H1 (cell line): Measurements from ENCODE around the gene HNF4A. TPM values are rescaled to one million over a fixed set of nuclear protein-coding genes. Genes with fewer than 3 reads are reported as not detected.
A peak's percentile ranks its signal among the peaks of the same experiment; 100 is the strongest.

Experiments used
- CTCF ChIA-PET: fragments of 300-600 bp; sonication (Branson Sonifier 250); formaldehyde crosslinking; loops from one replicate; lab custom pipeline; 2021; ENCODE audit not compliant: partially characterized antibody; lab: Charles Lee
- POLR2A ChIA-PET: fragments of 300-600 bp; sonication (Branson Sonifier 250); formaldehyde crosslinking; loops from one replicate; lab custom pipeline; 2021; ENCODE audit warnings: inconsistent platforms; ENCODE audit not compliant: partially characterized antibody; lab: Charles Lee
- DNase-seq, 2 experiments: peaks; one replicate each; pipeline versions ENCODE4 v3.0.0 to v3.0.0-alpha.2; 2010 to 2022; ENCODE audit warnings: low spot score in 2 of 2, low read depth in 1 of 2, mixed read lengths in 1 of 2
- FAIRE-seq: peaks from 2 replicates; lab custom pipeline; 2011; peaks lifted over from hg19 to GRCh38; lab: Jason Lieb, UNC
- H2AFZ ChIP-seq: 2 replicates; pipeline ENCODE4 v1.8.1; 2012; ENCODE audit warnings: low read length, inconsistent platforms
- H2AK5ac ChIP-seq: 2 replicates; pipeline ENCODE4 v1.6.1; 2013; ENCODE audit warnings: low read depth, low read length
- H2BK120ac ChIP-seq: replicated peaks from 2 replicates; pipeline ENCODE3; 2013; ENCODE audit warnings: low read depth, low read length, inconsistent platforms
- H2BK12ac ChIP-seq: 2 replicates; pipeline ENCODE4 v1.6.1; 2013; ENCODE audit warnings: low read depth, low read length
- H2BK15ac ChIP-seq: 2 replicates; pipeline ENCODE4 v1.6.1; 2013; ENCODE audit warnings: low read length
- H2BK20ac ChIP-seq: 2 replicates; pipeline ENCODE4 v1.6.1; 2013; ENCODE audit warnings: low read length
- H2BK5ac ChIP-seq: 2 replicates; pipeline ENCODE4 v1.6.1; 2013; ENCODE audit warnings: low read depth, low read length
- H3K14ac ChIP-seq: 2 replicates; pipeline ENCODE4 v1.6.1; 2013; ENCODE audit warnings: inconsistent platforms; ENCODE audit not compliant: insufficient read length
- H3K18ac ChIP-seq: 2 replicates; pipeline ENCODE4 v1.6.1; 2013; ENCODE audit warnings: low read length; ENCODE audit errors: extremely low read depth
- H3K23ac ChIP-seq: 2 replicates; pipeline ENCODE4 v1.6.1; 2013; ENCODE audit warnings: inconsistent platforms; ENCODE audit not compliant: insufficient read length
- H3K23me2 ChIP-seq: 2 replicates; pipeline ENCODE4 v1.6.1; 2013; ENCODE audit warnings: low read depth, low read length
- H3K27ac ChIP-seq: 2 replicates; pipeline ENCODE4 v1.6.1; 2011; ENCODE audit warnings: low read depth, low read length, inconsistent platforms
- H3K27me3 ChIP-seq, 4 experiments: replicated peaks in 1 of 4; 1 replicate in 1 of 4; 2 replicates in 3 of 4; pipeline versions ENCODE4 v1.6.1 to v1.8.1; 2011 to 2013; ENCODE audit warnings: low read length in 3 of 4, mild to moderate bottlenecking in 3 of 4, inconsistent platforms in 2 of 4, mixed read lengths in 2 of 4, moderate library complexity in 1 of 4; ENCODE audit not compliant: control insufficient read depth in 3 of 4, insufficient read depth in 3 of 4; ENCODE audit errors: extremely low read depth in 1 of 4
- H3K36me3 ChIP-seq, 4 experiments: 2 replicates each; pipeline versions ENCODE4 v1.6.1 to v1.8.1; 2011 to 2013; ENCODE audit warnings: mild to moderate bottlenecking in 4 of 4, low read length in 3 of 4, moderate library complexity in 2 of 4, control low read depth in 1 of 4, inconsistent platforms in 1 of 4; ENCODE audit not compliant: insufficient read depth in 4 of 4, control insufficient read depth in 2 of 4
- H3K4ac ChIP-seq: replicated peaks from 2 replicates; pipeline ENCODE3; 2013; ENCODE audit warnings: low read length, low read depth, mixed read lengths, inconsistent platforms; ENCODE audit not compliant: insufficient read length
- H3K4me1 ChIP-seq, 4 experiments: replicated peaks in 1 of 4; 1 replicate in 1 of 4; 2 replicates in 3 of 4; pipeline versions ENCODE4 v1.6.1 to v1.8.1; 2011 to 2013; ENCODE audit warnings: low read length in 3 of 4, inconsistent platforms in 2 of 4, mixed read lengths in 1 of 4; ENCODE audit not compliant: insufficient read depth in 4 of 4, control insufficient read depth in 3 of 4
- H3K4me2 ChIP-seq, 2 experiments: 2 replicates each; pipeline versions ENCODE4 v1.6.1 to v1.8.1; 2011 to 2013; ENCODE audit warnings: low read depth in 2 of 2, low read length in 2 of 2, control low read depth in 1 of 2, inconsistent platforms in 1 of 2, mild to moderate bottlenecking in 1 of 2; ENCODE audit not compliant: insufficient read depth in 1 of 2
- H3K4me3 ChIP-seq, 4 experiments: fragments of 200-600, 300-600 bp in 1 of 4; sonication (generic), shearing (Covaris generic), sonication (Bioruptor Twin) in 1 of 4; 2 replicates each; pipeline versions ENCODE4 v1.5.1 to v1.8.1; 2011 to 2016; ENCODE audit warnings: low read length in 4 of 4, low read depth in 3 of 4, control low read depth in 2 of 4, inconsistent platforms in 2 of 4, mild to moderate bottlenecking in 2 of 4, mixed read lengths in 1 of 4, moderate library complexity in 1 of 4; ENCODE audit not compliant: insufficient read depth in 2 of 4; ENCODE audit errors: extremely low read depth in 1 of 4
- H3K56ac ChIP-seq: replicated peaks from 2 replicates; pipeline ENCODE3; 2013; ENCODE audit warnings: low read depth, mild to moderate bottlenecking, mixed read lengths, low read length, inconsistent platforms; ENCODE audit not compliant: insufficient read length
- H3K79me1 ChIP-seq: 2 replicates; pipeline ENCODE4 v1.6.1; 2013; ENCODE audit warnings: low read depth, low read length, control low read depth
- H3K79me2 ChIP-seq, 2 experiments: 2 replicates each; pipeline versions ENCODE4 v1.6.1 to v1.8.1; 2012 to 2013; ENCODE audit warnings: low read length in 2 of 2, mild to moderate bottlenecking in 2 of 2, inconsistent platforms in 1 of 2; ENCODE audit not compliant: insufficient read depth in 2 of 2, control insufficient read depth in 1 of 2
- H3K9ac ChIP-seq, 4 experiments: replicated peaks in 1 of 4; 1 replicate in 1 of 4; 2 replicates in 3 of 4; pipeline versions ENCODE4 v1.6.1 to v1.8.1; 2011 to 2013; ENCODE audit warnings: low read depth in 3 of 4, low read length in 3 of 4, control low read depth in 2 of 4, mild to moderate bottlenecking in 2 of 4, moderate library complexity in 2 of 4, inconsistent platforms in 1 of 4; ENCODE audit errors: extremely low read depth in 1 of 4
- H3K9me3 ChIP-seq, 2 experiments: 2 replicates each; pipeline versions ENCODE4 v1.6.1 to v1.8.1; 2012 to 2013; ENCODE audit warnings: mild to moderate bottlenecking in 2 of 2, moderate library complexity in 2 of 2, control low read depth in 1 of 2, inconsistent platforms in 1 of 2, low read depth in 1 of 2, low read length in 1 of 2, mixed read lengths in 1 of 2; ENCODE audit not compliant: insufficient read depth in 2 of 2
- H4K20me1 ChIP-seq, 2 experiments: replicated peaks in 1 of 2; 2 replicates each; pipeline versions ENCODE3 to v1.8.1; 2011 to 2013; ENCODE audit warnings: inconsistent platforms in 2 of 2, low read length in 2 of 2, mild to moderate bottlenecking in 1 of 2; ENCODE audit not compliant: insufficient read depth in 2 of 2, control insufficient read depth in 1 of 2
- H4K5ac ChIP-seq: 2 replicates; pipeline ENCODE4 v1.6.1; 2013; ENCODE audit warnings: low read length, low read depth, mixed read lengths, inconsistent platforms; ENCODE audit not compliant: insufficient read length
- H4K8ac ChIP-seq: 2 replicates; pipeline ENCODE4 v1.8.0; 2013; ENCODE audit warnings: mild to moderate bottlenecking, moderate library complexity, low read length, inconsistent platforms; ENCODE audit not compliant: insufficient read depth; ENCODE audit errors: extremely low read depth
- H4K91ac ChIP-seq: replicated peaks from 2 replicates; pipeline ENCODE3; 2013; ENCODE audit warnings: low read length, mixed read lengths, inconsistent platforms; ENCODE audit not compliant: insufficient read length
- CEBPB ChIP-seq: IDR thresholded peaks from 2 replicates; pipeline ENCODE4 v1.6.1; 2012; ENCODE audit warnings: low read depth, low read length
- CREB1 ChIP-seq: IDR thresholded peaks from 2 replicates; pipeline ENCODE4 v1.6.1; 2012; ENCODE audit warnings: inconsistent platforms
- NRF1 ChIP-seq: IDR thresholded peaks from 2 replicates; pipeline ENCODE4 v1.6.1; 2011; ENCODE audit warnings: mild to moderate bottlenecking, low read depth, low read length, improper control_type of control experiment
- POU5F1 ChIP-seq: IDR thresholded peaks from 2 replicates; pipeline ENCODE4 v1.6.1; 2011; ENCODE audit warnings: low read depth, mild to moderate bottlenecking, low read length, moderate library complexity
- RAD21 ChIP-seq, 2 experiments: IDR thresholded peaks in 1 of 2; conservative IDR thresholded peaks in 1 of 2; 2 replicates each; pipeline ENCODE4 v1.6.1; 2011; ENCODE audit warnings: low read depth in 2 of 2, low read length in 2 of 2, improper control_type of control experiment in 1 of 2, inconsistent platforms in 1 of 2, mild to moderate bottlenecking in 1 of 2, moderate library complexity in 1 of 2
- SAP30 ChIP-seq: fragments of 300-600 bp; sonication (generic); IDR thresholded peaks from 2 replicates; pipeline ENCODE4 v1.7.1; 2012; ENCODE audit warnings: low read length, moderate library complexity, mild to moderate bottlenecking, inconsistent platforms; ENCODE audit not compliant: insufficient read depth, insufficient replicate concordance
- SIN3A ChIP-seq, 2 experiments: IDR thresholded peaks in 1 of 2; conservative IDR thresholded peaks in 1 of 2; 2 replicates each; pipeline ENCODE4 v1.6.1; 2011 to 2012; ENCODE audit warnings: low read length in 2 of 2, improper control_type of control experiment in 1 of 2, low read depth in 1 of 2, mild to moderate bottlenecking in 1 of 2
- WGBS, 2 experiments: shearing (Covaris generic) in 1 of 2; methylation state at CpG; one replicate each; pipeline versions ENCODE4 v1.1.6 to v1.1.7; 2013 to 2015; ENCODE audit warnings: low lambda C conversion rate in 2 of 2, mixed read lengths in 2 of 2, inconsistent platforms in 1 of 2, low coverage in 1 of 2, missing lambda C conversion rate in 1 of 2; ENCODE audit not compliant: insufficient replicate concordance in 2 of 2, insufficient coverage in 1 of 2, insufficient read length in 1 of 2; ENCODE audit errors: extremely low coverage in 1 of 2, missing lambda C conversion rate in 1 of 2; 5-methylcytosine and 5-hydroxymethylcytosine counted together
- polyA plus RNA-seq, 7 experiments: library from polyadenylated mRNA; depleted of rRNA in 3 of 7; stranded (reverse) in 5 of 7; unstranded in 2 of 7; fragments of >200 nt in 5 of 7; fragments of 200-250 nt in 2 of 7; gene quantifications; 1 replicate in 5 of 7; 2 replicates in 1 of 7; 4 replicates in 1 of 7; pipeline versions ENCODE4 v1.2.1 to v1.2.3, GENCODE V29; 2011 to 2013; ENCODE audit warnings: missing spikeins in 2 of 7, mixed read lengths in 2 of 7
- total RNA-seq: library from RNA; stranded (reverse); fragmentation: NEBNext Ultra II Directional; extraction: Animal tissue kit (Norgen Biotek cat#: 25700); gene quantifications from 2 replicates; pipeline ENCODE4 v1.2.1, GENCODE V29; 2021
- TF ChIP-seq, protein P1 (sequence below), 3 experiments: IDR thresholded peaks; 1 replicate in 2 of 3; 2 replicates in 1 of 3; pipeline versions ENCODE4 v1.5.1 to v1.6.1; 2011; ENCODE audit warnings: low read length in 3 of 3, mild to moderate bottlenecking in 3 of 3, inconsistent platforms in 2 of 3, low read depth in 1 of 3, moderate library complexity in 1 of 3; ENCODE audit not compliant: insufficient read depth in 1 of 3; ENCODE audit errors: control extremely low read depth in 1 of 3

Gene HNF4A
- total and polyA plus RNA-seq, 2 of the 8 experiments (the other 6 are each of a cell fraction or from before 2014, with no cell fraction given) = 0.03 TPM; not detected in 1

DNA sequence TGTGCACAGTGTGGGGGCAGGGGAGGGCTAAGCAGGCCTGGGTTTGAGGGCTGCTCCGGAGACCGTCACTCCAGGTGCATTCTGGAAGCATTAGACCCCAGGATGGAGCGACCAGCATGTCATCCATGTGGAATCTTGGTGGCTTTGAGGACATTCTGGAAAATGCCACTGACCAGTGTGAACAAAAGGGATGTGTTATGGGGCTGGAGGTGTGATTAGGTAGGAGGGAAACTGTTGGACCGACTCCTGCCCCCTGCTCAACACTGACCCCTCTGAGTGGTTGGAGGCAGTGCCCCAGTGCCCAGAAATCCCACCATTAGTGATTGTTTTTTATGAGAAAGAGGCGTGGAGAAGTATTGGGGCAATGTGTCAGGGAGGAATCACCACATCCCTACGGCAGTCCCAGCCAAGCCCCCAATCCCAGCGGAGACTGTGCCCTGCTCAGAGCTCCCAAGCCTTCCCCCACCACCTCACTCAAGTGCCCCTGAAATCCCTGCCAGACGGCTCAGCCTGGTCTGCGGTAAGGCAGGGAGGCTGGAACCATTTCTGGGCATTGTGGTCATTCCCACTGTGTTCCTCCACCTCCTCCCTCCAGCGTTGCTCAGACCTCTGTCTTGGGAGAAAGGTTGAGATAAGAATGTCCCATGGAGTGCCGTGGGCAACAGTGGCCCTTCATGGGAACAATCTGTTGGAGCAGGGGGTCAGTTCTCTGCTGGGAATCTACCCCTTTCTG, 76.2 kb downstream of the HNF4A start:
- Histone ChIP-seq H3K4me2 (no peak overlapping the region), H3K23me2 (no peaks in the 10 kb centered on the region), H3K4ac (no peak overlapping the region), H3K27me3 (no peaks in the 10 kb centered on the region), H4K8ac (no peak overlapping the region; the same call in 1 of the 2 replicates), H3K36me3 (no peaks in the 10 kb centered on the region), H2BK15ac (0 out of 2 replicates have a peak overlapping the region, but pooled peaks have one; percentile 23), H3K79me1 (no peaks in the 10 kb centered on the region), H2AK5ac (no peak overlapping the region), H2BK120ac (no peak overlapping the region), H4K5ac (no peak overlapping the region), H2BK12ac (no peak overlapping the region), H3K9ac (no peak overlapping the region), H4K91ac (no peak overlapping the region), H2BK20ac (no peak overlapping the region), H4K20me1 (no peaks in the 10 kb centered on the region), H3K23ac (no peak overlapping the region), H3K27ac (no peak overlapping the region), H3K9me3 (no peaks in the 10 kb centered on the region), H3K4me3 (no peak overlapping the region), H3K4me1 (no peaks in the 10 kb centered on the region), H3K56ac (no peak overlapping the region), H2BK5ac (no peak overlapping the region), H3K18ac (no peak overlapping the region), H3K14ac (no peak overlapping the region), H3K79me2 (no peaks in the 10 kb centered on the region), H2AFZ (0 out of 2 replicates have a peak overlapping the region, but pooled peaks have one; percentile 16)
- FAIRE-seq = no peak
- POLR2A ChIA-PET = no interaction called here
- CTCF ChIA-PET = interaction anchor here (0.8 to 1.3 kb wide), 3 partner anchors 9 to 207 kb away, joined by 3 to 7 read pairs (median 3); no protein-coding TSS in a partner anchor
- 87% methylated on average over 9 of the region's 11 CpGs; no CpG with 5 or more reads in 1 of the 2 experiments for WGBS, 2 experiments
- DNase-seq = no peak
- TF ChIP-seq, protein P1, sequence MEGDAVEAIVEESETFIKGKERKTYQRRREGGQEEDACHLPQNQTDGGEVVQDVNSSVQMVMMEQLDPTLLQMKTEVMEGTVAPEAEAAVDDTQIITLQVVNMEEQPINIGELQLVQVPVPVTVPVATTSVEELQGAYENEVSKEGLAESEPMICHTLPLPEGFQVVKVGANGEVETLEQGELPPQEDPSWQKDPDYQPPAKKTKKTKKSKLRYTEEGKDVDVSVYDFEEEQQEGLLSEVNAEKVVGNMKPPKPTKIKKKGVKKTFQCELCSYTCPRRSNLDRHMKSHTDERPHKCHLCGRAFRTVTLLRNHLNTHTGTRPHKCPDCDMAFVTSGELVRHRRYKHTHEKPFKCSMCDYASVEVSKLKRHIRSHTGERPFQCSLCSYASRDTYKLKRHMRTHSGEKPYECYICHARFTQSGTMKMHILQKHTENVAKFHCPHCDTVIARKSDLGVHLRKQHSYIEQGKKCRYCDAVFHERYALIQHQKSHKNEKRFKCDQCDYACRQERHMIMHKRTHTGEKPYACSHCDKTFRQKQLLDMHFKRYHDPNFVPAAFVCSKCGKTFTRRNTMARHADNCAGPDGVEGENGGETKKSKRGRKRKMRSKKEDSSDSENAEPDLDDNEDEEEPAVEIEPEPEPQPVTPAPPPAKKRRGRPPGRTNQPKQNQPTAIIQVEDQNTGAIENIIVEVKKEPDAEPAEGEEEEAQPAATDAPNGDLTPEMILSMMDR (IDR thresholded peaks at IDR 0.05; ENCODE audit: control extremely low read depth in 1 of 3, insufficient read depth in 1 of 3, low read depth in 1 of 3, low read length in 3 of 3) = peak in 2 of 3 experiments; percentile 45 to 46; a peak in 2 of 4 replicates
- TF ChIP-seq SIN3A (conservative IDR thresholded peaks at IDR 0.05 in 1 of 2, IDR thresholded peaks at IDR 0.05 in 1 of 2; ENCODE audit: low read depth in 1 of 2, low read length in 2 of 2) (no peak), SAP30 (no peak), NRF1 (no peak), CEBPB (no peak), CREB1 (no peak), POU5F1 (no peak), RAD21 (IDR thresholded peaks at IDR 0.05 in 1 of 2, conservative IDR thresholded peaks at IDR 0.05 in 1 of 2; ENCODE audit: low read depth in 2 of 2, low read length in 2 of 2) (0 out of 4 replicates have a peak, but pooled peaks of 1 of the 2 experiments have one; percentile 11)
